Activated CD8-positive, alpha-beta T cell treated with anti-CD3 and anti-CD28 coated beads, Interleukin-2, amount 10 ng/mL, durations not matched to agents 7 days and 5 days (primary cell): ENCODE data around the gene ESPN. TPM values are rescaled to one million over a fixed set of nuclear protein-coding genes. Genes with fewer than 3 reads are reported as not detected.

Experiments used
- ATAC-seq: fragments of 150-1000 bp; cut with Tn5 transposase; one replicate; pipeline ENCODE4 v1.10.0; 2021; ENCODE audit warnings: moderate library complexity
- CTCF ChIA-PET: fragments of 350-600 bp; sonication (Branson Sonifier 250); formaldehyde crosslinking; loops from one replicate; lab custom pipeline; 2021; ENCODE audit warnings: antibody characterized with exemption; lab: Charles Lee
- POLR2A ChIA-PET: fragments of 350-600 bp; sonication (Branson Sonifier 250); formaldehyde crosslinking; loops from one replicate; lab custom pipeline; 2021; ENCODE audit warnings: antibody characterized with exemption; lab: Charles Lee
- DNase-seq: peaks from one replicate; pipeline ENCODE4 v3.0.0-alpha.2; 2020
- H3K27ac Mint-ChIP-seq: one replicate; pipeline ENCODE4 v1.8.0; 2021; ENCODE audit warnings: mild to moderate bottlenecking, mixed read lengths
- H3K27me3 Mint-ChIP-seq: one replicate; pipeline ENCODE4 v1.8.0; 2021; ENCODE audit warnings: low read depth, mixed read lengths
- H3K36me3 Mint-ChIP-seq: one replicate; pipeline ENCODE4 v1.8.0; 2021; ENCODE audit warnings: low read depth, mixed read lengths
- H3K4me1 Mint-ChIP-seq: one replicate; pipeline ENCODE4 v1.8.0; 2021; ENCODE audit warnings: low read depth, mixed read lengths
- H3K4me3 Mint-ChIP-seq: one replicate; pipeline ENCODE4 v1.8.0; 2021; ENCODE audit warnings: mild to moderate bottlenecking, mixed read lengths
- H3K9me3 Mint-ChIP-seq: one replicate; pipeline ENCODE4 v1.8.0; 2022; ENCODE audit warnings: mixed read lengths; ENCODE audit not compliant: insufficient read depth
- total RNA-seq, 2 experiments: library from RNA; stranded (reverse); gene quantifications; one replicate each; pipeline ENCODE4 v1.2.3, GENCODE V29; 2021

Gene ESPN
- total RNA-seq, 2 experiments from 2014 or later: 0.61 to 1.0 TPM

DNA sequence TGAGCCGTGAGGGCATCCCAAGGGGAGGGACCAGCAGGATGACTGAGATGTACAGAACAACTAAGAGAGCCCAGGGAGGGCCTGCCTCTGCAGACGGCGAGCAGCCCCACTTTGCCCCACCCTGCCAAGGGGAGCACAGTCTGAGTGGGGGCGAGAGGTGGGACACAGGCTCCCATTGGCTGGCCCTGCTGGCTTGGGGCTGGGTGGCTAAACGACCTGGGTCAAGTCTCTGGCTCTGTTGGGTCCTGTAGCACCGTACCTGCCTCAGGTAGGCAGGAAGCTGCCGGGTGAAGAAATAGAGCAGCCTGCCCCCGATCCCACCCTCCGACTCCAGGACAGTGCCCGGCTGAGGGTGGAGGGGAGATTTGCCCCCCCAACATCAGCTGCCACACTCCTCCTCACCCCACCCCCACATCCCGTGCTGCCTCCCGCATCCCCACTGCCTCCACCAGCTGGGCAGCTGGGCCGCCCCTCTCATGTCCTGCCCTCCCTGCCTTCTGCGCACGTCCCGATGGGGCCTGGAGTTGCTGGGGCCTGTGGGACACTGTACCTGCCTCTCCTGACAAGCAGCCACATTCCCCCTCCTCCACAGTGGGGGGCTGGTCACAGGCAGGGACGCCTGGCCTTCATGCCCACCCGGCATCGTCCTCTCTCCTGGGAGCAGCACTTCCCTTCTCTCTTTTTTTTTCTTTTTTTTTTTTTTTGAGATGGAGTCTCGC, 79.5 kb downstream of the ESPN start:
- Mint-ChIP-seq H3K9me3 (no peaks in the 10 kb centered on the region), H3K4me3 (no peak overlapping the region), H3K27ac (no peak overlapping the region), H3K36me3 (no peaks in the 10 kb centered on the region), H3K27me3 (peaks cover 2% of the 10 kb centered on the region), H3K4me1 (peaks cover 3% of the 10 kb centered on the region)
- ATAC-seq (no peak), DNase-seq (no peak)
- ChIA-PET CTCF (interaction anchor here (1.5 kb wide), 1 partner anchor 14 kb away, joined by 5 read pairs; no protein-coding TSS in a partner anchor), POLR2A (no interaction called here)

DNA sequence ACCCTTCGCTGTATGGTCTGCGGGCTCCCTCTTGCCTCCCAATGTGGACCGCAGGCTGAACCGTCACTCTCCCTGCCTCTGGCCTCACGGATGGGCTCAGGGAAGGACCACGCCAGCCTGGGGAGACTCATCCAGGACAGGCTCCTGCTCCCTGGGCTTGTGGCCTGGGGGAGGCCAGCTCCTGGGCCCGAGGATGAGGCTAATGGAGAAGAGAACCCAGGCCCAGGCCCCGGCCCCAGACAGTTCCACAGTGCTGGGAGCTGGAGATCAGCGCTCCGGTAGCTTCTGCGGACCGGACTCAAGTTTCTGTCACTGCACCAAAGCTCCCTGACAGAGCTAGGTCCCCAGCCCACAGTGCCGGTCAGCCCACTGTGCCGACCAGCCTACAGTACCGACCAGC, 80.3 kb downstream of the ESPN start:
- Mint-ChIP-seq H3K9me3 (no peaks in the 10 kb centered on the region), H3K27ac (no peak overlapping the region), H3K36me3 (no peaks in the 10 kb centered on the region), H3K27me3 (peaks cover 2% of the 10 kb centered on the region), H3K4me3 (no peak overlapping the region), H3K4me1 (peaks cover 3% of the 10 kb centered on the region)
- no peak for DNase-seq
- ATAC-seq: no peak
- ChIA-PET CTCF (interaction anchor here (1.1 to 1.5 kb wide), 2 partner anchors 14 to 49 kb away, joined by 3 to 5 read pairs; partner anchors contain the start of gene NOL9), POLR2A (interaction anchor here (0.8 kb wide), 1 partner anchor 270 kb away, joined by 4 read pairs; no protein-coding TSS in a partner anchor)

DNA sequence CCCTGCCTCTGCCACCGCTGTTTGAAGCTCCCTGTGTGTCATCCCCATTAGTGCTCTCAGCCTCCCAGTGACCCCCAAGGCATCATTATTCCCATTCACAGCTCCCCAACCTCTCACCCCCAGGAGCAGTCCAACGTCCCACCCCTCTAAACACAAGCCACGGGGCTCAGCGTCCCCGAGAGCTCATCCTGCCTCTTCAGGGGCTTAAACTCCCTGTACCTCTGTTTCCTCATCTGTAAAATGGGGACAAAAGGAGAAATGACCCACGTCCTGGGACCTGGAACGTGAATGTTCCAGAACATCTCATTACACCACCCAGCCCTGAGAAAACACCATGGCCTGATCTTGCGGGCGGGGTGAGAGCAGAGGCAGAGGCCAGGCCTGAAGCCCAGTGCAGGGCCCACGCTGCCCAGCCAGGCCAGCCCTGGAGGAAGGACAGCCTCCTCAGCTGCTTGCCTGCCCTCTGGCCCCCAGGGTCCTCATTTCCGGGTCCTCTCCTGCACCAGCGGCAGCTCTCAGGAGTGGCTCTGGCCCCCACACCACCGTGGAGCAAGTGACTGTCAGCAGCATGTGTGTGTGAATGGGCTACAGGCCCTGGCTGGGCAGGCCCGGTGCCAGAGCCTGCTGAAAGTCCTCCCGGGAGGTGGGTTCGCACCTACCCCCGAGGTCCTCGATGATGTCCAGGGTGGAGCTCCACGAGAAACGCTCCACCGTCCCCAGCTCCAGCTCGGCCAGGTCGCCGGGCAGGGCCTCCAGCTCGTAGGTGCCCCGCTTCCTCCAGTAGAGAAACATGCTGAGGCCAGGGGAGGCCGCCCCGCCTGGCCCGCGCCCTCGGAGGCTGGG, 81.0 kb downstream of the ESPN start:
- Mint-ChIP-seq H3K4me1 (peaks cover 3% of the 10 kb centered on the region), H3K4me3 (no peak overlapping the region), H3K36me3 (no peaks in the 10 kb centered on the region), H3K27ac (no peak overlapping the region), H3K27me3 (peaks cover 2% of the 10 kb centered on the region), H3K9me3 (no peaks in the 10 kb centered on the region)
- ATAC-seq (no peak), DNase-seq (no peak)
- ChIA-PET POLR2A (interaction anchor here (0.8 kb wide), 1 partner anchor 271 kb away, joined by 4 read pairs; no protein-coding TSS in a partner anchor), CTCF (interaction anchor here (1.1 to 1.5 kb wide), 2 partner anchors 15 to 49 kb away, joined by 3 to 5 read pairs; partner anchors contain the start of gene NOL9)

DNA sequence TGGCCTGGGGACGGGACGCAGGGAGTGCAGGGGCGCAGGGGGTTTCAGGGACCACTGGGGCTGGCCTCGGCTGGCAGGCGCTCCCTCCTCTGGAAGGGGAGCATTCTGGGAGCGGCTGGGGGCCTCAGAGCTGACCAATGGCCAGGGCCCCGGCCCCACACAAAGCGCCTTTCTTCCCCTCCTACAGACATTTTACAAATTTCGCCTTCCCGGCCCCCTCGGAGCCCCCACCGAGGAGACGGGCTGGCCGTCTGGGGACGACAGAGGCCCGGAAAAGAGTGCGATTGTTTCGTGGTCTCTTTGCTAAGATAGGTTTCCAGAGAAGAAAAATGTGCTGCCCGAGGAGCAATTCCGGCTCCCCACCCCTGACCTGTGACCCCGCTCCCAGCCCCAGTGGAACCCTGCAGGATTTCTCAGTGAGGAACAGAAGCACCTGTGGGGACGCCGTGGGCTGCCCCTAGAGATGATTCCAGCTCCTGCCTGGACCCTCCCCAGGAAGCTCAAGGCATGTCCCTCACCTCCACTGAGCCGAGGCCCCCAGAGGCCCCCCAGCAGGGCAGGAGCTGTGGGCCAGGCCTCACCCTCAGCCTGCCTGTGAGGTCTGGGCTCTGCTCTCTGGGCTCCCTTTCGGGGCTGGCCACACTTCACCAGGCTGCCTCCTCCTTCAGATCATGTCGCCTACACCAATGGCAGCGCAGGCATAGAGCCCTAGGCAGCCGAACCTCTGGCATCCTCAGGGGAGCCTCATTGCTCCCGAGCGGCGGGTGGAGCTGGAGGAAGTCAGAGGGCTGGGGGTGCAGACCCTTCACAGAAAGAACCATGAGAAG, 81.8 kb downstream of the ESPN start:
- Mint-ChIP-seq H3K4me1 (peaks cover 3% of the 10 kb centered on the region), H3K4me3 (no peak overlapping the region), H3K36me3 (no peaks in the 10 kb centered on the region), H3K9me3 (no peaks in the 10 kb centered on the region), H3K27ac (no peak overlapping the region), H3K27me3 (no peaks in the 10 kb centered on the region)
- ChIA-PET CTCF (interaction anchor here (1.1 to 1.2 kb wide), 2 partner anchors 83 to 140 kb away, joined by 3 read pairs; no protein-coding TSS in a partner anchor), POLR2A (interaction anchor here (1.0 kb wide), 1 partner anchor 14 kb away, joined by 3 read pairs; no protein-coding TSS in a partner anchor)
- no peak for ATAC-seq
- DNase-seq: no peak

DNA sequence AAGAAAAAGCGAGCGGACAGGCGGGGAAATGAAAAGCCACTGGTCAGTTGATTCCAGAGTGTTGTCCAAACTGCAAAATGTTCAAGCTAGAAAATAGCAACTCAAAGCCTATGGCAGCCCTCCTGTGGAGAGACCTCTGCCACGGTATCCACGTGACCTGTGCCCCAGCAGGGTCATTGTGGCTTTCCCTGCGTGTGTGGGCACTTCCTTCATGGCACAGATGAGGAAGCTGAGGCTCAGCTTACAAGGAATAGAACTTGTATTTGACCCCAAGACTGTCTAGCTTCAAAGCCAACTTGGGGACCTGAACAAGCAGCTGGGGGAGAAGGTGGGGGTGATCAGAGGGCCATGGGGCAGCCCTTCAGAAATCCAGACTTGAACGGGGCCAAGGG, 82.5 kb downstream of the ESPN start:
- no peaks in the 10 kb centered on the region for H3K36me3 Mint-ChIP-seq
- ChIA-PET CTCF (interaction anchor here (1.1 to 1.2 kb wide), 2 partner anchors 84 to 139 kb away, joined by 3 read pairs; no protein-coding TSS in a partner anchor), POLR2A (interaction anchor here (1.0 kb wide), 1 partner anchor 15 kb away, joined by 3 read pairs; no protein-coding TSS in a partner anchor)
- H3K27ac Mint-ChIP-seq: no peak overlapping the region
- ATAC-seq: no peak
- H3K27me3 Mint-ChIP-seq: no peaks in the 10 kb centered on the region
- H3K9me3 Mint-ChIP-seq: no peaks in the 10 kb centered on the region
- H3K4me3 Mint-ChIP-seq: no peak overlapping the region
- H3K4me1 Mint-ChIP-seq: peaks cover 3% of the 10 kb centered on the region
- DNase-seq: no peak

DNA sequence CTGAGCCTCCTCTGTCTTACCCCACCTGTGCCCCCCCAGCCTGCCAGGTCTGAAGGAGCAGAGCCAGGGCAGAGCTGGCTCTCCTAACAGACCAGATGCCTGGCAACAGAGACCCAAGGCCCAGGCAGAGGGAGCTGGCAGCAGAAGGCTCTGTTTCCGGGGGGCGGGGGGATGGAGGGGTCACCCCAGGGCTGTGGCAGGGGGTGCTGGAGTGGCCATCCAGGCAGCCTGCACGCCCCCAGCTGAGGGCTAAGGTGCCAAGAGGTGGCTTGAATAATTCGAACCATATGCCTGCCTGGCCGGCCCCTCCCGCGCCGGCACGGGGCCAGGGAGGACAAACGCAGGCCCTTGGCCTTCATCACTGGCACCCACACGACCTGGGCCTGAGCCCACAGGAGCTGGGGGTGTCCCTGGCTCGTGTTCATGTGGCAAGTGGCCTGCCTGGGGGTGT, 82.9 kb downstream of the ESPN start:
- Mint-ChIP-seq H3K27me3 (no peaks in the 10 kb centered on the region), H3K36me3 (no peaks in the 10 kb centered on the region), H3K4me1 (peaks cover 3% of the 10 kb centered on the region), H3K4me3 (no peak overlapping the region), H3K27ac (no peak overlapping the region), H3K9me3 (no peaks in the 10 kb centered on the region)
- ATAC-seq (no peak), DNase-seq (no peak)
- ChIA-PET CTCF (interaction anchor here (1.1 to 1.2 kb wide), 2 partner anchors 84 to 139 kb away, joined by 3 read pairs; no protein-coding TSS in a partner anchor), POLR2A (interaction anchor here (0.5 to 1.2 kb wide), 3 partner anchors 11 to 17 kb away, joined by 3 read pairs; no protein-coding TSS in a partner anchor)

DNA sequence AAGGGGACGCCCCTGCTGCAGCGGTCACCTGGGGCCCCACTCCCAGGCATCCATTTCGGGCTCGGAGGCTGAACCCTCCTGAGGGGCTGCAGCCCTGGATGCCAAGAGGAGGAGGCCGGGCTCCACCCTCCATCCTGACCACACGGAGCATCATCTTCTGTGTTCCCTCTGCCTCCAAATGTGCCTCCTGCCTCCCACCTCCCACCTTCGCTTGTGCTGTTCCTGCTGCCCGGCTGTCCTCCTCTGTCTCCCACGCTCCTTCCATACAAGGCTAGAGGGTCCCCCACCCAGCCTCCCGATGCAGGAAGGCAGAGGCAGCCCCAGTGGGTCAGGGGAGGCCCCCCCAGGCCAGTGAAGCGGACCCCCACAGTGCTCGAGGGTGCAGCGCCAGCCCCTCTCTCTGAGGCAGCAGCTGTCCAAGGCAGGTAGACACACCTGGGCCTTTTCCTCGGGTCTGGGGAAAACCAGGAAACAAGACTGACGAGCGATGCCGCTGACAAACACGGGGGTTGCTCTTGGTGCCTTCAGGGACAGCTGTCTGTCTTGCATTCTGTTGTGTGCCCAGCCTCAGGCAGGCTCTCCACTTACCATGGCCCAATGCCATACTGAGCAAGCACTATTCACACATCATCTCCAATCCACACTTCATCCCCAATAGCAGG, 83.7 kb downstream of the ESPN start:
- no peak for ATAC-seq
- Mint-ChIP-seq H3K36me3 (no peaks in the 10 kb centered on the region), H3K9me3 (no peaks in the 10 kb centered on the region), H3K4me1 (peaks cover 3% of the 10 kb centered on the region), H3K4me3 (no peak overlapping the region), H3K27ac (no peak overlapping the region), H3K27me3 (no peaks in the 10 kb centered on the region)
- ChIA-PET POLR2A (interaction anchor here (1.2 kb wide), 1 partner anchor 18 kb away, joined by 3 read pairs; no protein-coding TSS in a partner anchor), CTCF (no interaction called here)
- DNase-seq: no peak

DNA sequence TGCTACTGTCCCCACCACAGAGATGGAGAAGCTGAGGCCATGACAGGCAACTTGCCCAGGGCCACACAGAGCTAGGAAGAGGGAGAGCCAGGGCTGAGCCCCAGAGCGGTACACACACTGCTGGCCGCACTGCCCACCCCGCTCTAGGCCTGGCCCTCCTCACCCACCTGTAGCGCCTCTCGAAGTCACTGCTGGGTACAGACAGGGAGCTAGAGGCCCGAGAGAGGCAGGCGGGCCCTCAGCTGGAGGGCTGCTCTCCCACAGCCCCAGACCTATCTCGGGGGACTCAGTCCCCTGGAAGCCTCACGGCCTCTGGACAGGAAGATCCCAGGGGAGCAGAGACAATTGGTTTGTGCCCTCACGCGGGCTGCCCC, 84.2 kb downstream of the ESPN start:
- Mint-ChIP-seq H3K36me3 (no peaks in the 10 kb centered on the region), H3K4me3 (no peak overlapping the region), H3K27ac (no peak overlapping the region), H3K9me3 (no peaks in the 10 kb centered on the region), H3K4me1 (peaks cover 3% of the 10 kb centered on the region), H3K27me3 (no peaks in the 10 kb centered on the region)
- ChIA-PET POLR2A (no interaction called here), CTCF (interaction anchor here (1.3 kb wide), 1 partner anchor 46 kb away, joined by 3 read pairs; the partner anchor contains the start of gene TAS1R1)
- no peak for ATAC-seq
- no peak for DNase-seq

DNA sequence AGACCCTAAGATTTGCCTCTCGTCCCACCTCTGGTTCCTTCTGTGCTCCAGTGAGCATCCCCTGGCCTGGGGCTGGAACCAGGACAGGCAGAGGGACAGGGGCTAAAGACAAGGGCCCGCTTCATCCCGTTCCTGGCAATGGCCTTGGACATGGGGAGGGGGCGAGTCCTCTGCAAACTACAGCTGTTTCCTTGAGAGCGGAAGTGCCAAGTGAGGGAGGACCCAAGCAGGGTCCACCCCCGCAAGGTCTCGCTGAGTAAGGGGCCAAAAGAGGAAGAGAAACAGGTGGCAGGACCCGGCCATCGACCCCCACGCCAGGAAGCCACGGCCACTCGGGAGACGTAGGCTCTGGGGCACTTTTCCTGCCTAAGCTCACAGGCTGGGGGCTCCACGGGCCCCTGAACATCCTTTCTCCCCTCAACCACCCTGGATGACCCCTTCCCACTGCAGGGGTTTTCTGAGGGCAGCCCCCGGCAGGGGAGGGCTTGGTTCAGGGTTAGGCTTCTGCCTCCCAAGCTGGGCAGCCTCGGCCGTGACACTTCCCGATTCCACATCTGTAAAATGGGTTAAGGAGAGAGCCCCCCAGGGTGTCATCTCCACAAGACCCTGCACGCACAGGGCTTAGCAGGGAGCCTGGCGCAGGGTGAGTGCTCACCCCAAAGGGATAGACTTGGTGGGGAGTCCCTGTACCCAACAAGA, 84.8 kb downstream of the ESPN start:
- Mint-ChIP-seq H3K27ac (no peak overlapping the region), H3K4me3 (no peak overlapping the region), H3K27me3 (no peaks in the 10 kb centered on the region), H3K4me1 (peaks cover 3% of the 10 kb centered on the region), H3K9me3 (no peaks in the 10 kb centered on the region), H3K36me3 (no peaks in the 10 kb centered on the region)
- ATAC-seq: no peak
- DNase-seq: no peak
- CTCF ChIA-PET: interaction anchor here (1.3 kb wide), 1 partner anchor 45 kb away, joined by 3 read pairs; the partner anchor contains the start of gene TAS1R1
- POLR2A ChIA-PET: no interaction called here

DNA sequence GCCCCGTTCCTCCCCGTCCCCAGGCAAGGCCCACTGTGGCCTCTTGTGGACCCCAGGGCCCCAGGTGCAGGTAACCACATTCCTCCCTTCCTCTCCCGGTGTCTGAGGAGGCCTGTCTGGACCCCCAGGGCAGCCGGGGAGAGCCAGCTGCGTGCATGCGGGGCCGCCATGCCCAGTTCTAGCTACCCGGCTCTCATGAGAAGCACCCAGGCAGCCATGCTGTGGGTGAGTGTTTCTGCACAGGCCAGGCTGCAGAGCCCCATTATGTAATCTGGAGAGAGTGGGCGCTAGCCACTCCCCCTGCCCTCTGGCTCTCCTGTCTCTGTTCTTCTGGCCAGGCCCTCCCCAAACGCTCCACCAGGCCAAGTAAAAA, 85.3 kb downstream of the ESPN start:
- Mint-ChIP-seq H3K4me3 (no peak overlapping the region), H3K27me3 (no peaks in the 10 kb centered on the region), H3K36me3 (no peaks in the 10 kb centered on the region), H3K9me3 (no peaks in the 10 kb centered on the region), H3K27ac (no peak overlapping the region), H3K4me1 (peaks cover 3% of the 10 kb centered on the region)
- ChIA-PET POLR2A (no interaction called here), CTCF (interaction anchor here (1.3 kb wide), 1 partner anchor 45 kb away, joined by 3 read pairs; the partner anchor contains the start of gene TAS1R1)
- DNase-seq: no peak
- ATAC-seq: no peak
